ENCODE data around the gene CPD.
A peak's percentile ranks its signal among the peaks of the same experiment; 100 is the strongest.

CPD gene

DNA sequence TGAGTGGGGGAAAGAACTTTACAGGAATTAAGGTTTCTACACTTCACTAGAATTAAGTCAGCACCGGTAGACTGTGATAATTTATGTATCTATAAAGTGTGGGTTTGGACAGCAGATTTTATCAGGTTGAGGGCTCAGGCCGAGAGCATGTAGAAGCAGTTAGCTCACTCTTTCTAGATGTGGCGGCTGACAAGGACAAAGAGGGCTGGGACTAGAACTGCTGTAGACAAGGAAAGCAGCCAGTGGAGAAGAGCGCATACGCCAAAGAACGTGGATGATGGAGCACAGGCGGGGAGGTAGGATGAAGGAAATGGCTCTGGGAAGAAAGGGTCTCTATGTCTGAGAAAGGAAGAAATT is 98.0 kb downstream of the CPD start:
- no peak for DNase-seq (ENCODE audit: low read depth)
- TF ChIP-seq, protein P1, sequence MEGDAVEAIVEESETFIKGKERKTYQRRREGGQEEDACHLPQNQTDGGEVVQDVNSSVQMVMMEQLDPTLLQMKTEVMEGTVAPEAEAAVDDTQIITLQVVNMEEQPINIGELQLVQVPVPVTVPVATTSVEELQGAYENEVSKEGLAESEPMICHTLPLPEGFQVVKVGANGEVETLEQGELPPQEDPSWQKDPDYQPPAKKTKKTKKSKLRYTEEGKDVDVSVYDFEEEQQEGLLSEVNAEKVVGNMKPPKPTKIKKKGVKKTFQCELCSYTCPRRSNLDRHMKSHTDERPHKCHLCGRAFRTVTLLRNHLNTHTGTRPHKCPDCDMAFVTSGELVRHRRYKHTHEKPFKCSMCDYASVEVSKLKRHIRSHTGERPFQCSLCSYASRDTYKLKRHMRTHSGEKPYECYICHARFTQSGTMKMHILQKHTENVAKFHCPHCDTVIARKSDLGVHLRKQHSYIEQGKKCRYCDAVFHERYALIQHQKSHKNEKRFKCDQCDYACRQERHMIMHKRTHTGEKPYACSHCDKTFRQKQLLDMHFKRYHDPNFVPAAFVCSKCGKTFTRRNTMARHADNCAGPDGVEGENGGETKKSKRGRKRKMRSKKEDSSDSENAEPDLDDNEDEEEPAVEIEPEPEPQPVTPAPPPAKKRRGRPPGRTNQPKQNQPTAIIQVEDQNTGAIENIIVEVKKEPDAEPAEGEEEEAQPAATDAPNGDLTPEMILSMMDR (conservative IDR thresholded peaks at IDR 0.05; ENCODE audit: low read depth, low read length): no peak
- peak overlapping the region; percentile 99 for H3K4me3 ChIP-seq (ENCODE audit: low read length)

DNA sequence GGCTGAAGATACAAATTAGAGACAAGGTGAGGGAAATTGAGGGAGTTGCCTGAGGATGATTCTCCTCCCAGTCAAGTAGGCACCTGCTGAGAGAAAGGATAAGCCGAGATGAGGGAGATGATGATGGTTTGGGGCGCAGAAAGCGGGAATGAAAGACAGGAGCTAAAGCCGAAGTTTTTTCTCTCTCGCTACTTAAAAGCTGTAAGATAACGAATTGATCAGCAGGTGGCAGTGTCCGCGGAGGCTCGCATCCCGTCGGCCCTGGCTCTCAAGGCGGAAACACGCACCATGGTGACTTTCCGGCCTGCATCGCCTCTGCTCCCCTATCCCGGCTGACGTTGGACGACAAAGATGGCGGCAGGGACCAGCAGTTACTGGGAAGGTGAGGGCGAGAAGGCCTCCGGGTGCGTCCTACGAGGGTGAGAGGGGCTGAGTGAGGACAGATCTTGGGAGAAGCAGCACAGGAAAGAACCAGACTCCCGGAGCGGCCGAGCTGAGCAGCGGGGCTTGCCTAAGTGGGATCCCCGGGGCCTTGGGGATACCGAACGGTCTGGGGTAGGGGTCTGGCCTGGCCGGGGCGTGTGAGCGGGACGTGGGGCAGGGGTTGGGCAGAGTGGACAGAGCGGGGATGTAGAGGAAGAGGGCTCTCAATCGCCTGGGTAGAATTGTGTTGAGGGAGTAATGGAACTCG is 98.5 kb downstream of the CPD start, which contains the start of gene GOSR1:
GOSR1 (plus strand) TSS at position 326 of the 691 bp plus-strand sequence; CDS start at position 352, 26 bp downstream.
- DNase-seq (ENCODE audit: low read depth): peak; percentile 82
- TF ChIP-seq, protein P1 (conservative IDR thresholded peaks at IDR 0.05; ENCODE audit: low read depth, low read length): peak; percentile 76
- H3K4me3 ChIP-seq (ENCODE audit: low read length): peak within 1 kb of the TSS; percentile 99

DNA sequence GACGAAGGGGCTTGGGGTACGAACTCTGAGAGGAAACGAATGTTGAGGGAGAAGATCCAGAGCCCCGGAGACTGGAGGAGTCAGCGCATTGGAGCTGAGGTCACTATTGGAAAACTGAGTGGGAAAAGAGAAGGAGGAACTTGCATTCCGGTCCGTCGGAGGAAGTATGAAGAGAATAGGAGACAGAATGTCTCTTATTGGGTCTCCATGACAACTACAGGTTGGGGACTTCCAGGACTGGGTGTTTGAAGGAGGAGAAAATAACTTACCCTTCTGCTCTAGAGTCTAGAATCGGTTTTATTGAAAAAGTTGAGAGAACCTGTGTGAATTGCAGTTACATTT is 99.0 kb downstream of the CPD start:
- TF ChIP-seq, protein P1 (conservative IDR thresholded peaks at IDR 0.05; ENCODE audit: low read depth, low read length): no peak
- peak overlapping the region; percentile 99 for H3K4me3 ChIP-seq (ENCODE audit: low read length)
- DNase-seq (ENCODE audit: low read depth): peak; percentile 0

DNA sequence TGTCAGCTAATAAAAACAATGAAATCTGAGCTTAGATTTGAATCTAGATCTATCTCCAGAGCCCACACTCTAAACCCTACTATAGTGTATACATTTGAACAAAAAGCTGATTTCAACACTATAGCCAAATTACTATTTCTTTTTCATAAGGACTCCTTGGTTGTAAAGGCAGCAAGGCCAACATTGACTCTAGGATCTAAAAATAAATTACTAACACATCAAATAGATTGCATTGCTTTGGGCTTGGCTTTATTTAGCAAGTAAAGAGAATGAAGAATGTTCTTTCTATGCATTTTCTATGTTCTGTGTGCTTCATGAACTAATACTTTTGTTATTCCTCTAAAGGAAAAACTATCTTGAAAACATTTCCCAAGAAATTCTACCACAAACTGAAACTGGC is 103.8 kb downstream of the CPD start:
- H3K4me3 ChIP-seq (ENCODE audit: low read length): no peak overlapping the region
- TF ChIP-seq, protein P1 (conservative IDR thresholded peaks at IDR 0.05; ENCODE audit: low read depth, low read length): no peak
- DNase-seq (ENCODE audit: low read depth): no peak

DNA sequence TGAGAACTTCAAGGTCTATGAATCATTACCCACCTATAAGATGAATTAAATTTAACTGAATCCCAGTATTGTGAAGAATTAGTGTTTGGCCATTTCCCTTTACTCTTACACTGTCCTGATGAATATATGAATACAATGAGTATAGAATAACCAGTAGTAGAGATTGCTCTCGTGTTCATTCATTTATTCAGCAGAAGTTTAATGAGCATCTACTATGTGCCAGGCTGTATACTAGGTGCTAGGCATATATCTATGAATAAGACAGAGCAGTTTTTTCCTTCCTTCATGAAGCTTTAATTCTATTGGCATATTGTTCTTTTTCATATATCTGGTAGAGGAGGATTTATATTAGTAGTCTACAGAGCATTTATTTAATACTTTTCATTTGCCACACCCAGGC is 104.4 kb downstream of the CPD start:
- DNase-seq (ENCODE audit: low read depth): no peak
- TF ChIP-seq, protein P1 (conservative IDR thresholded peaks at IDR 0.05; ENCODE audit: low read depth, low read length): no peak
- H3K4me3 ChIP-seq (ENCODE audit: low read length): no peak overlapping the region

DNA sequence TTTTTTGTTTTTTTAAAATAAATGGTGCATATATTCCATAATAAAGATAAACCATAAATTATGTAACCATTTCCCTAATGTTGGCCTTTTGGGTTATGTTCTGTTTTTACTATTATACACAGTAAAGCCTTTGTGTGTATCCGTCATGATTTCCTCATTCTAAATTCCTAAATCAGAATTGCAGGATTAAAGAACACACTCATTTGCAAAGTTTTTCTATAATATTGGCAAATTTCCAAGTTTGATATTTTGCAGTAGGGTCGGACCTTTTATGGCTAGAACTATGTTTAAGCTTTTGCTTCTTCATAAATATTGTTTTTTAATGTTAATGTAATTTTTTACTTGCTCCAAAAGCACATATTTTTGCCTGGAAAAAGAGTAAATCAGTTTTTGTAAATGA is 115.1 kb downstream of the CPD start:
- DNase-seq (ENCODE audit: low read depth): no peak
- no peak overlapping the region for H3K4me3 ChIP-seq (ENCODE audit: low read length)
- TF ChIP-seq, protein P1 (conservative IDR thresholded peaks at IDR 0.05; ENCODE audit: low read depth, low read length): no peak

DNA sequence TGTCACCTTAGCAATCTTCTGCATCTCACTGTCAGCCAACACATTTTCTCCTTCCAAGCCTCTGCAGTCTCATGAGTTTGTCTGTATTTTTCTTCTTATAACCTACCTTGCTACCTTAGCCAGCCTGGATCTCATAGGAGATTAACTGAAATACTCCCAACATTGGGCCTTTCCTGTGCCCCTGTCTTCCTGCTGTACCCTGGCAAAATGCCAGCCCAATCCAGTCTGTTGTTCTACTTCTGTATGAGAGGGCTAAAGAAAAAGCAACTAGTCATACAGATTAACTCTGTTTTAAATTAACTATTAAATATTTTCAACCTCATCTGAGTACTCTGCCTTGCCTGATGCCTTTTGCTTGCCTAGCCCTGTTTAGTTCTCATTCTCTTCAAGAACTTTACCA is 116.9 kb downstream of the CPD start:
- TF ChIP-seq, protein P1 (conservative IDR thresholded peaks at IDR 0.05; ENCODE audit: low read depth, low read length): no peak
- no peak overlapping the region for H3K4me3 ChIP-seq (ENCODE audit: low read length)
- no peak for DNase-seq (ENCODE audit: low read depth)

All from retinal pigment epithelial cell (primary cell).